GM12878 (cell line): ENCODE data around the gene TEX9. TPM values are rescaled to one million over a fixed set of nuclear protein-coding genes. Genes with fewer than 3 reads are reported as not detected.

Experiments used
- ATAC-seq: fragments of 200-7000 bp; cut with Tn5 transposase; 3 replicates; pipeline ENCODE4 v1.9.1; 2020; ENCODE audit warnings: mild to moderate bottlenecking, moderate library complexity
- BruUV-seq: library from RNA; stranded (reverse); fragments of 400-500 nt; replicated peaks from 2 replicates; lab custom pipeline; 2021; lab: Mats Ljungman, UMichigan
- CTCF ChIA-PET: fragments of 300-600 bp; sonication (Branson Sonifier 250); formaldehyde crosslinking; extraction: SDS; loops from one replicate; lab custom pipeline; 2021; ENCODE audit warnings: inconsistent platforms; lab: Yijun Ruan, JAX
- POLR2A ChIA-PET: fragments of 350-600 bp; formaldehyde crosslinking; extraction: SDS; loops from one replicate; lab custom pipeline; 2021; ENCODE audit warnings: inconsistent platforms; lab: Charles Lee
- RAD21 ChIA-PET: fragments of 300-600 bp; sonication (Branson Sonifier 250); formaldehyde crosslinking; loops from one replicate; lab custom pipeline; 2023; ENCODE audit warnings: antibody characterized with exemption; ENCODE audit not compliant: unreplicated experiment; lab: Charles Lee
- SMC1A ChIA-PET: fragments of 300-600 bp; sonication (Branson Sonifier 250); formaldehyde crosslinking; loops from one replicate; lab custom pipeline; 2023; ENCODE audit not compliant: unreplicated experiment, uncharacterized antibody; lab: Charles Lee
- DNase-seq: peaks from one replicate; pipeline ENCODE4 v3.0.0-alpha.2; 2011; ENCODE audit warnings: low read depth, low spot score
- FAIRE-seq: peaks from 3 replicates; lab custom pipeline; 2011; peaks lifted over from hg19 to GRCh38; lab: Jason Lieb, UNC
- H2AFZ ChIP-seq: 2 replicates; pipeline ENCODE4 v1.6.0; 2011; ENCODE audit warnings: low read depth, low read length, control low read depth; ENCODE audit not compliant: control insufficient read depth
- H3K27ac ChIP-seq: 2 replicates; pipeline ENCODE4 v1.5.1; 2011; ENCODE audit warnings: control low read depth; ENCODE audit not compliant: control insufficient read depth, insufficient read depth
- H3K27me3 ChIP-seq, 2 experiments: replicated peaks in 1 of 2; 2 replicates each; pipeline versions ENCODE4 v1.6.0 to v1.6.1; 2011; ENCODE audit warnings: low read length in 1 of 2; ENCODE audit not compliant: control insufficient read depth in 2 of 2, insufficient read depth in 2 of 2
- H3K36me3 ChIP-seq, 2 experiments: 2 replicates each; pipeline ENCODE4 v1.5.1; 2011; ENCODE audit warnings: low read length in 1 of 2; ENCODE audit not compliant: control insufficient read depth in 2 of 2, insufficient read depth in 2 of 2
- H3K4me1 ChIP-seq: 2 replicates; pipeline ENCODE4 v1.6.1; 2011; ENCODE audit warnings: mild to moderate bottlenecking, low read length, moderate library complexity, mixed read lengths; ENCODE audit not compliant: control insufficient read depth, insufficient read depth
- H3K4me2 ChIP-seq: 2 replicates; pipeline ENCODE4 v1.6.0; 2011; ENCODE audit warnings: control low read depth; ENCODE audit not compliant: control insufficient read depth, insufficient read depth
- H3K4me3 ChIP-seq: fragments of 200-600 bp; sonication (generic); 2 replicates; pipeline ENCODE4 v1.5.1; 2016
- H3K79me2 ChIP-seq: 2 replicates; pipeline ENCODE4 v1.6.0; 2011; ENCODE audit warnings: low read length; ENCODE audit not compliant: control insufficient read depth, insufficient read depth
- H3K9ac ChIP-seq: 2 replicates; pipeline ENCODE4 v1.8.0; 2011; ENCODE audit warnings: low read length, control low read depth, mixed read lengths; ENCODE audit not compliant: control insufficient read depth, insufficient read depth
- H3K9me3 ChIP-seq: replicated peaks from 3 replicates; pipeline ENCODE4 v1.5.1; 2011; ENCODE audit warnings: mild to moderate bottlenecking, low read length; ENCODE audit not compliant: control insufficient read depth, insufficient read depth
- H4K20me1 ChIP-seq: 2 replicates; pipeline ENCODE4 v1.6.0; 2011; ENCODE audit not compliant: control insufficient read depth, insufficient read depth
- BMI1 ChIP-seq: fragments of 450-650 bp; IDR thresholded peaks from 2 replicates; pipeline ENCODE4 v1.6.1; 2016; ENCODE audit warnings: mild to moderate bottlenecking, moderate library complexity, borderline replicate concordance
- CBX3 ChIP-seq: fragments of 200-600 bp; sonication (generic); IDR thresholded peaks from 2 replicates; pipeline ENCODE4 v1.6.1; 2016; ENCODE audit warnings: low read depth, borderline replicate concordance
- CBX5 ChIP-seq: sonication (generic); IDR thresholded peaks from 2 replicates; pipeline ENCODE4 v1.6.1; 2016; ENCODE audit warnings: low read depth, moderate library complexity, mild to moderate bottlenecking, inconsistent platforms
- HDGF ChIP-seq: fragments of 450-650 bp; IDR thresholded peaks from 2 replicates; pipeline ENCODE4 v1.6.1; 2016; ENCODE audit warnings: antibody characterized with exemption
- IKZF2 ChIP-seq, 2 experiments: fragments of 450-650 bp; IDR thresholded peaks; 2 replicates each; pipeline ENCODE4 v1.6.1; 2017; ENCODE audit warnings: mild to moderate bottlenecking in 2 of 2, moderate library complexity in 2 of 2
- MLLT1 ChIP-seq: fragments of 450-650 bp; IDR thresholded peaks from 2 replicates; pipeline ENCODE4 v1.6.1; 2016; ENCODE audit warnings: mild to moderate bottlenecking
- MYB ChIP-seq: fragments of 150-350 bp; IDR thresholded peaks from 2 replicates; pipeline ENCODE4 v1.6.1; 2014; ENCODE audit warnings: mild to moderate bottlenecking, low read depth, low read length, borderline replicate concordance
- NR2C1 ChIP-seq: fragments of 450-650 bp; IDR thresholded peaks from 2 replicates; pipeline ENCODE4 v1.6.1; 2017; ENCODE audit warnings: antibody characterized with exemption, mild to moderate bottlenecking, moderate library complexity
- NR2C2 ChIP-seq: IDR thresholded peaks from 2 replicates; pipeline ENCODE4 v1.6.1; 2011; ENCODE audit warnings: borderline replicate concordance, low read depth; ENCODE audit not compliant: control insufficient read depth, insufficient read length
- PAX8 ChIP-seq: fragments of 450-650 bp; IDR thresholded peaks from 2 replicates; pipeline ENCODE4 v1.6.1; 2017; ENCODE audit warnings: mild to moderate bottlenecking, moderate library complexity
- RB1 ChIP-seq: fragments of 450-650 bp; formaldehyde crosslinking; IDR thresholded peaks from 2 replicates; pipeline ENCODE4 v1.6.1; 2017; ENCODE audit warnings: mild to moderate bottlenecking, borderline replicate concordance
- RBBP5 ChIP-seq: fragments of 200-600 bp; sonication (generic); conservative IDR thresholded peaks from 2 replicates; pipeline ENCODE4 v1.6.1; 2016
- SMARCA5 ChIP-seq: fragments of 450-650 bp; IDR thresholded peaks from 2 replicates; pipeline ENCODE4 v1.6.1; 2017; ENCODE audit warnings: mild to moderate bottlenecking
- SP1 ChIP-seq: IDR thresholded peaks from one replicate; pipeline ENCODE4 v1.6.1; 2011; ENCODE audit warnings: low read depth, low read length
- TCF3 ChIP-seq: IDR thresholded peaks from 2 replicates; pipeline ENCODE4 v1.6.1; 2012; ENCODE audit warnings: low read depth, mild to moderate bottlenecking, low read length, borderline replicate concordance; ENCODE audit not compliant: insufficient read depth
- WGBS: methylation state at CpG from one replicate; pipeline ENCODE4 v1.1.6; 2016; ENCODE audit warnings: low lambda C conversion rate; ENCODE audit not compliant: insufficient replicate concordance, insufficient coverage; ENCODE audit errors: missing lambda C conversion rate; 5-methylcytosine and 5-hydroxymethylcytosine counted together
- in situ Hi-C: fragments of 300-500 bp; cut with MboI; formaldehyde crosslinking; loops from 9 replicates; pipeline ENCODE4 v1.14.3; 2018; ENCODE audit warnings: mixed read lengths
- intact Hi-C: fragments of 100-400 bp; cut with micrococcal nuclease; formaldehyde crosslinking; loops from one replicate; pipeline ENCODE4 v1.14.2; 2022; ENCODE audit not compliant: unreplicated experiment
- polyA plus RNA-seq, 11 experiments: library from polyadenylated mRNA; depleted of rRNA in 4 of 11; unstranded in 6 of 11; stranded (reverse) in 5 of 11; fragments of >200 nt; fragmentation: Nextera tagmentation in 4 of 11; fragmentation: Illumina TruSeq in 1 of 11; extraction: Ambion mirVana in 4 of 11; extraction: Trizol in 1 of 11; gene quantifications; 1 replicate in 1 of 11; 2 replicates in 10 of 11; pipeline versions ENCODE4 v1.2.1 to v1.2.3, GENCODE V29; 2011 to 2016; ENCODE audit warnings: inconsistent platforms in 2 of 11, missing spikeins in 2 of 11, low read depth in 1 of 11
- total RNA-seq, 4 experiments: library from RNA; depleted of rRNA in 3 of 4; stranded (reverse); fragments of >200 nt in 3 of 4; fragmentation: Illumina TruSeq in 1 of 4; extraction: Trizol in 1 of 4; gene quantifications; 2 replicates each; pipeline versions ENCODE4 v1.2.1 to v1.2.3, GENCODE V29; 2013 to 2021
- TF ChIP-seq, protein P1 (sequence below): IDR thresholded peaks from 2 replicates; pipeline ENCODE4 v1.6.1; 2012; ENCODE audit warnings: low read depth, low read length, improper control_type of control experiment
- TF ChIP-seq, protein P2 (sequence below): IDR thresholded peaks from 2 replicates; pipeline ENCODE4 v1.6.1; 2012; ENCODE audit warnings: low read length, inconsistent platforms
- TF ChIP-seq, protein P3 (sequence below): fragments of 450-650 bp; IDR thresholded peaks from 2 replicates; pipeline ENCODE4 v1.6.1; 2017; ENCODE audit warnings: mild to moderate bottlenecking

The TEX9 gene
- total and polyA plus RNA-seq, 10 of the 15 experiments (the other 5 are each of a cell fraction or from before 2014, with no cell fraction given), result 9.0 to 155 (median 70.0) TPM

DNA sequence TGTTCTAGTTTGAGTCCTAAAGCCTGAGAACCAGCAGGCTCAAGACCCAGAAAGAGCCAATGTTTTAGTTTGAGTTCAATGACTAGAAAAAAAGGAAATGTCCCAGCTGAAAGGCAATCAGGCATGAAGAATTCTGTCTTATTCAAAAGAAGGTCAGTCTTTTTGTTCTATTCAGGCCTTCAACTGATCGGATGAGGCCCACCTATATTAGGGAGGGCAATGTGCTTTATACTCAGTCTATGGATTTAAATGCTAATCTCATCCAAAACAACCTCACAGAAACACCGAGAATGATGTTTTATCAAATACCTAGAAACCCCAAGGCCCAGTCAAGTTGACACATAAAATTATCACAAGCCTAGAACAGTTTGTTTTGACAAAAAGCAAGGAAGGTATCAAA, 95.7 kb downstream of the TEX9 start (continued):
- TF ChIP-seq IKZF2 (IDR thresholded peaks at IDR 0.05), result no peak
- no peak for TF ChIP-seq SMARCA5
- TF ChIP-seq SP1, result no peak
- TF ChIP-seq NR2C2, result no peak
- no peak for TF ChIP-seq HDGF
- no peak for TF ChIP-seq MYB
- TF ChIP-seq TCF3, result no peak

- H2AFZ ChIP-seq, result peak within 1 kb of the TSS; percentile 76
- peak; percentile 96 for FAIRE-seq
- TF ChIP-seq, protein P1, sequence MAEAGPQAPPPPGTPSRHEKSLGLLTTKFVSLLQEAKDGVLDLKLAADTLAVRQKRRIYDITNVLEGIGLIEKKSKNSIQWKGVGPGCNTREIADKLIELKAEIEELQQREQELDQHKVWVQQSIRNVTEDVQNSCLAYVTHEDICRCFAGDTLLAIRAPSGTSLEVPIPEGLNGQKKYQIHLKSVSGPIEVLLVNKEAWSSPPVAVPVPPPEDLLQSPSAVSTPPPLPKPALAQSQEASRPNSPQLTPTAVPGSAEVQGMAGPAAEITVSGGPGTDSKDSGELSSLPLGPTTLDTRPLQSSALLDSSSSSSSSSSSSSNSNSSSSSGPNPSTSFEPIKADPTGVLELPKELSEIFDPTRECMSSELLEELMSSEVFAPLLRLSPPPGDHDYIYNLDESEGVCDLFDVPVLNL, result peak; percentile 90
- TF ChIP-seq PAX8 (no peak), BMI1 (peak; percentile 91), RB1 (no peak; the same call in 1 of the 2 replicates), CBX5 (no peak), MLLT1 (no peak), RBBP5 (no peak), NR2C1 (no peak), CBX3 (no peak)
- TF ChIP-seq, protein P2, sequence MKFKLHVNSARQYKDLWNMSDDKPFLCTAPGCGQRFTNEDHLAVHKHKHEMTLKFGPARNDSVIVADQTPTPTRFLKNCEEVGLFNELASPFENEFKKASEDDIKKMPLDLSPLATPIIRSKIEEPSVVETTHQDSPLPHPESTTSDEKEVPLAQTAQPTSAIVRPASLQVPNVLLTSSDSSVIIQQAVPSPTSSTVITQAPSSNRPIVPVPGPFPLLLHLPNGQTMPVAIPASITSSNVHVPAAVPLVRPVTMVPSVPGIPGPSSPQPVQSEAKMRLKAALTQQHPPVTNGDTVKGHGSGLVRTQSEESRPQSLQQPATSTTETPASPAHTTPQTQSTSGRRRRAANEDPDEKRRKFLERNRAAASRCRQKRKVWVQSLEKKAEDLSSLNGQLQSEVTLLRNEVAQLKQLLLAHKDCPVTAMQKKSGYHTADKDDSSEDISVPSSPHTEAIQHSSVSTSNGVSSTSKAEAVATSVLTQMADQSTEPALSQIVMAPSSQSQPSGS, result no peak
- TF ChIP-seq, protein P3, sequence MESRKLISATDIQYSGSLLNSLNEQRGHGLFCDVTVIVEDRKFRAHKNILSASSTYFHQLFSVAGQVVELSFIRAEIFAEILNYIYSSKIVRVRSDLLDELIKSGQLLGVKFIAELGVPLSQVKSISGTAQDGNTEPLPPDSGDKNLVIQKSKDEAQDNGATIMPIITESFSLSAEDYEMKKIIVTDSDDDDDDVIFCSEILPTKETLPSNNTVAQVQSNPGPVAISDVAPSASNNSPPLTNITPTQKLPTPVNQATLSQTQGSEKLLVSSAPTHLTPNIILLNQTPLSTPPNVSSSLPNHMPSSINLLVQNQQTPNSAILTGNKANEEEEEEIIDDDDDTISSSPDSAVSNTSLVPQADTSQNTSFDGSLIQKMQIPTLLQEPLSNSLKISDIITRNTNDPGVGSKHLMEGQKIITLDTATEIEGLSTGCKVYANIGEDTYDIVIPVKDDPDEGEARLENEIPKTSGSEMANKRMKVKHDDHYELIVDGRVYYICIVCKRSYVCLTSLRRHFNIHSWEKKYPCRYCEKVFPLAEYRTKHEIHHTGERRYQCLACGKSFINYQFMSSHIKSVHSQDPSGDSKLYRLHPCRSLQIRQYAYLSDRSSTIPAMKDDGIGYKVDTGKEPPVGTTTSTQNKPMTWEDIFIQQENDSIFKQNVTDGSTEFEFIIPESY, result no peak
Measured at GRCh38 chr15:56464893-56465520, 99.8 kb downstream of the TEX9 start, which contains the start of gene MNS1. Gene MNS1 (minus strand): TSS chr15:56465137. CDS start chr15:56464972, 165 bp downstream.

More at GRCh38 chr15:56464893-56465520, 99.8 kb downstream of the TEX9 start, which contains the start of gene MNS1:
- no TSS peak for BruUV-seq
- ATAC-seq (peak; percentile 100), DNase-seq (peak; percentile 95)
- POLR2A ChIA-PET, result no interaction called here
- Histone ChIP-seq H3K27me3 (no peaks in the 10 kb centered on the region), H4K20me1 (no peaks in the 10 kb centered on the region), H3K9ac (peak within 1 kb of the TSS; percentile 42), H3K9me3 (no peaks in the 10 kb centered on the region), H3K36me3 (no peaks in the 10 kb centered on the region), H3K4me2 (peak within 1 kb of the TSS; percentile 87), H3K27ac (peak within 1 kb of the TSS; percentile 41; the same call in 1 of the 2 replicates), H3K79me2 (no peaks in the 10 kb centered on the region), H3K4me1 (peaks cover 9% of the 10 kb centered on the region; the same call in 1 of the 2 replicates), H3K4me3 (peak within 1 kb of the TSS; percentile 71)
- WGBS, result 2% methylated on average over 38 of the region's 38 CpGs
- in situ Hi-C loops (no loop called here), intact Hi-C loops (no loop called here)
- SMC1A ChIA-PET, result no interaction called here
- CTCF ChIA-PET, result interaction anchor here (0.6 kb wide), 1 partner anchor 26 kb away, joined by 3 read pairs; no protein-coding TSS in a partner anchor
- RAD21 ChIA-PET, result no interaction called here
